ENCODE data around the gene DERA.

- TF ChIP-seq, protein P1, sequence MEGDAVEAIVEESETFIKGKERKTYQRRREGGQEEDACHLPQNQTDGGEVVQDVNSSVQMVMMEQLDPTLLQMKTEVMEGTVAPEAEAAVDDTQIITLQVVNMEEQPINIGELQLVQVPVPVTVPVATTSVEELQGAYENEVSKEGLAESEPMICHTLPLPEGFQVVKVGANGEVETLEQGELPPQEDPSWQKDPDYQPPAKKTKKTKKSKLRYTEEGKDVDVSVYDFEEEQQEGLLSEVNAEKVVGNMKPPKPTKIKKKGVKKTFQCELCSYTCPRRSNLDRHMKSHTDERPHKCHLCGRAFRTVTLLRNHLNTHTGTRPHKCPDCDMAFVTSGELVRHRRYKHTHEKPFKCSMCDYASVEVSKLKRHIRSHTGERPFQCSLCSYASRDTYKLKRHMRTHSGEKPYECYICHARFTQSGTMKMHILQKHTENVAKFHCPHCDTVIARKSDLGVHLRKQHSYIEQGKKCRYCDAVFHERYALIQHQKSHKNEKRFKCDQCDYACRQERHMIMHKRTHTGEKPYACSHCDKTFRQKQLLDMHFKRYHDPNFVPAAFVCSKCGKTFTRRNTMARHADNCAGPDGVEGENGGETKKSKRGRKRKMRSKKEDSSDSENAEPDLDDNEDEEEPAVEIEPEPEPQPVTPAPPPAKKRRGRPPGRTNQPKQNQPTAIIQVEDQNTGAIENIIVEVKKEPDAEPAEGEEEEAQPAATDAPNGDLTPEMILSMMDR (IDR thresholded peaks at IDR 0.05; ENCODE audit: poor library complexity), result no peak
- no peak for TF ChIP-seq EZH2 (IDR thresholded peaks at IDR 0.05; ENCODE audit: borderline replicate concordance)
These were observed 110.5 kb downstream of the DERA start for GRCh38 chr12:16021676-16022075.

Data from hepatocyte (in vitro differentiated cells).